ENCODE measurements around the gene NAA40. TPM values are rescaled to one million over a fixed set of nuclear protein-coding genes. Genes with fewer than 3 reads are reported as not detected.

Gene NAA40
- total and polyA plus RNA-seq, 2 donors (not counting 1 experiment from before 2014, with no cell fraction given) = 9.2 to 19.7 TPM

GRCh38 chr11:63917692-63918506, 20.9 kb upstream of the NAA40 start:
- Histone ChIP-seq H2AFZ (ENCODE audit: low read length) (peak overlapping the region; percentile 23), H3K27me3 (ENCODE audit: control insufficient read depth, insufficient read depth, low read length) (peaks cover 6% of the 10 kb centered on the region), H3K9me3 (ENCODE audit: control insufficient read depth, insufficient read depth, low read depth, low read length) (no peaks in the 10 kb centered on the region), H3K4me3 (replicated peaks in 1 of 4; ENCODE audit: control extremely low read depth in 1 of 4, insufficient read depth in 1 of 4, low read depth in 3 of 4, low read length in 4 of 4) (peak overlapping the region in 3 of 4 experiments; percentile 10 to 50 (median 43)), H3K27ac (ENCODE audit: insufficient read depth, low read length) (peak overlapping the region; percentile 54), H3K4me1 (ENCODE audit: control insufficient read depth, extremely low read depth, insufficient read depth, low read length) (peaks cover 19% of the 10 kb centered on the region), H3K36me3 (ENCODE audit: control insufficient read depth, insufficient read depth, low read length) (peaks cover 2% of the 10 kb centered on the region), H3K4me2 (ENCODE audit: extremely low read depth, insufficient read depth, low read length) (peak overlapping the region; percentile 81), H4K20me1 (ENCODE audit: control insufficient read depth, extremely low read depth, insufficient read depth, low read length) (no peaks in the 10 kb centered on the region), H3K79me2 (ENCODE audit: control insufficient read depth, insufficient read depth, low read length) (no peaks in the 10 kb centered on the region), H3K9ac (ENCODE audit: insufficient read depth, low read length) (peak overlapping the region; percentile 30)
- DNase-seq (ENCODE audit: low read depth in 2 of 2) = peak in 1 of 2 donors; percentile 63
- TF ChIP-seq CTCF (conservative IDR thresholded peaks at IDR 0.05 in 1 of 2, IDR thresholded peaks at IDR 0.05 in 1 of 2; ENCODE audit: low read depth in 1 of 2, low read length in 2 of 2) (no peak), EZH2 (IDR thresholded peaks at IDR 0.05; ENCODE audit: low read length, missing control alignments) (no peak)

GRCh38 chr11:63918507-63919191, 20.2 kb upstream of the NAA40 start:
- Histone ChIP-seq H4K20me1 (ENCODE audit: control insufficient read depth, extremely low read depth, insufficient read depth, low read length) (no peaks in the 10 kb centered on the region), H3K27ac (ENCODE audit: insufficient read depth, low read length) (peak overlapping the region; percentile 54), H3K27me3 (ENCODE audit: control insufficient read depth, insufficient read depth, low read length) (peaks cover 6% of the 10 kb centered on the region), H2AFZ (ENCODE audit: low read length) (peak overlapping the region; percentile 23), H3K4me1 (ENCODE audit: control insufficient read depth, extremely low read depth, insufficient read depth, low read length) (peaks cover 19% of the 10 kb centered on the region), H3K9ac (ENCODE audit: insufficient read depth, low read length) (peak overlapping the region; percentile 30), H3K36me3 (ENCODE audit: control insufficient read depth, insufficient read depth, low read length) (peaks cover 2% of the 10 kb centered on the region), H3K79me2 (ENCODE audit: control insufficient read depth, insufficient read depth, low read length) (no peaks in the 10 kb centered on the region), H3K4me3 (replicated peaks in 1 of 4; ENCODE audit: control extremely low read depth in 1 of 4, insufficient read depth in 1 of 4, low read depth in 3 of 4, low read length in 4 of 4) (peak overlapping the region in 1 of 4 experiments; percentile 34), H3K4me2 (ENCODE audit: extremely low read depth, insufficient read depth, low read length) (peak overlapping the region; percentile 44), H3K9me3 (ENCODE audit: control insufficient read depth, insufficient read depth, low read depth, low read length) (no peaks in the 10 kb centered on the region)
- no peak for TF ChIP-seq EZH2 (IDR thresholded peaks at IDR 0.05; ENCODE audit: low read length, missing control alignments)
- DNase-seq (ENCODE audit: low read depth in 2 of 2) = peak in 1 of 2 donors; percentile 30

GRCh38 chr11:63919267-63920125, 19.3 kb upstream of the NAA40 start:
- Histone ChIP-seq H3K9me3 (ENCODE audit: control insufficient read depth, insufficient read depth, low read depth, low read length) (no peaks in the 10 kb centered on the region), H3K4me3 (replicated peaks in 1 of 4; ENCODE audit: control extremely low read depth in 1 of 4, insufficient read depth in 1 of 4, low read depth in 3 of 4, low read length in 4 of 4) (peak overlapping the region in 1 of 4 experiments; percentile 34), H3K79me2 (ENCODE audit: control insufficient read depth, insufficient read depth, low read length) (no peaks in the 10 kb centered on the region), H3K27ac (ENCODE audit: insufficient read depth, low read length) (no peak overlapping the region), H3K4me2 (ENCODE audit: extremely low read depth, insufficient read depth, low read length) (peak overlapping the region; percentile 71), H4K20me1 (ENCODE audit: control insufficient read depth, extremely low read depth, insufficient read depth, low read length) (no peaks in the 10 kb centered on the region), H2AFZ (ENCODE audit: low read length) (peak overlapping the region; percentile 51), H3K9ac (ENCODE audit: insufficient read depth, low read length) (peak overlapping the region; percentile 4), H3K4me1 (ENCODE audit: control insufficient read depth, extremely low read depth, insufficient read depth, low read length) (peaks cover 19% of the 10 kb centered on the region), H3K27me3 (ENCODE audit: control insufficient read depth, insufficient read depth, low read length) (peaks cover 6% of the 10 kb centered on the region), H3K36me3 (ENCODE audit: control insufficient read depth, insufficient read depth, low read length) (no peaks in the 10 kb centered on the region)
- TF ChIP-seq CTCF (conservative IDR thresholded peaks at IDR 0.05 in 1 of 2, IDR thresholded peaks at IDR 0.05 in 1 of 2; ENCODE audit: low read depth in 1 of 2, low read length in 2 of 2) = no peak
- no peak for TF ChIP-seq EZH2 (IDR thresholded peaks at IDR 0.05; ENCODE audit: low read length, missing control alignments)
- peak in 1 of 2 donors; percentile 26 for DNase-seq (ENCODE audit: low read depth in 2 of 2)
